MM.1S (cell line): ENCODE measurements around the gene PADI1.

Source experiments
- DNase-seq: peaks from one replicate; pipeline ENCODE4 v3.0.0-alpha.2; 2015
- H2AFZ ChIP-seq: fragments of 300-600 bp; sonication (generic); 2 replicates; pipeline ENCODE4 v1.6.0; 2016; ENCODE audit warnings: antibody characterized with exemption, low read length
- H3F3A ChIP-seq: fragments of 300-600 bp; sonication (generic); 2 replicates; pipeline ENCODE4 v1.6.1; 2016; ENCODE audit warnings: mild to moderate bottlenecking, antibody characterized with exemption, low read length, moderate library complexity, mixed read lengths; ENCODE audit not compliant: insufficient read depth
- H3K27ac ChIP-seq: fragments of 300-600 bp; sonication (generic); 2 replicates; pipeline ENCODE4 v1.5.1; 2016; ENCODE audit warnings: mild to moderate bottlenecking, low read length
- H3K27me3 ChIP-seq: fragments of 300-600 bp; sonication (generic); replicated peaks from 2 replicates; pipeline ENCODE4 v1.6.0; 2016; ENCODE audit warnings: low read length; ENCODE audit not compliant: insufficient read depth
- H3K36me3 ChIP-seq: fragments of 300-600 bp; sonication (generic); replicated peaks from 2 replicates; pipeline ENCODE4 v1.6.1; 2016; ENCODE audit warnings: mild to moderate bottlenecking, low read length, mixed read lengths; ENCODE audit not compliant: insufficient read depth
- H3K4me1 ChIP-seq: fragments of 300-600 bp; sonication (generic); 2 replicates; pipeline ENCODE4 v1.6.1; 2016; ENCODE audit warnings: low read length, mixed read lengths
- H3K4me2 ChIP-seq: fragments of 300-600 bp; sonication (generic); 2 replicates; pipeline ENCODE4 v1.6.0; 2016; ENCODE audit warnings: low read depth, low read length
- H3K4me3 ChIP-seq: fragments of 300-600 bp; sonication (generic); 2 replicates; pipeline ENCODE4 v1.5.1; 2016; ENCODE audit warnings: low read length, mixed read lengths
- H3K79me2 ChIP-seq: fragments of 300-600 bp; sonication (generic); 2 replicates; pipeline ENCODE4 v1.6.1; 2016; ENCODE audit warnings: mixed run types, low read length, mixed read lengths
- H3K9ac ChIP-seq: fragments of 300-600 bp; sonication (generic); 2 replicates; pipeline ENCODE4 v1.6.1; 2016; ENCODE audit warnings: low read length, mixed read lengths
- H3K9me2 ChIP-seq: fragments of 300-600 bp; sonication (generic); replicated peaks from 2 replicates; pipeline ENCODE4 v1.6.1; 2016; ENCODE audit warnings: mild to moderate bottlenecking, low read length, mixed read lengths; ENCODE audit not compliant: insufficient read depth
- H3K9me3 ChIP-seq: fragments of 300-600 bp; sonication (generic); replicated peaks from 2 replicates; pipeline ENCODE4 v1.6.1; 2016; ENCODE audit warnings: mild to moderate bottlenecking, low read length, mixed read lengths; ENCODE audit not compliant: insufficient read depth
- H4K20me1 ChIP-seq: fragments of 300-600 bp; sonication (generic); 2 replicates; pipeline ENCODE4 v1.6.1; 2016; ENCODE audit warnings: mild to moderate bottlenecking, low read length, moderate library complexity, mixed read lengths; ENCODE audit not compliant: insufficient read depth
- CTCF ChIP-seq: fragments of 300-600 bp; sonication (generic); IDR thresholded peaks from 2 replicates; pipeline ENCODE4 v1.5.1; 2016; ENCODE audit warnings: antibody characterized with exemption, low read length, mixed read lengths
- EZH2 ChIP-seq: fragments of 300-600 bp; sonication (generic); optimal IDR thresholded peaks from 2 replicates; pipeline ENCODE3; 2017; ENCODE audit warnings: low read depth, mild to moderate bottlenecking, antibody characterized with exemption, low read length, mixed read lengths
- EZH2phosphoT487 ChIP-seq: fragments of 300-600 bp; sonication (generic); IDR thresholded peaks from 2 replicates; pipeline ENCODE4 v1.6.1; 2018; ENCODE audit warnings: antibody characterized with exemption, low read length

The PADI1 gene

GRCh38 chr1:17217607-17218006, 12.7 kb downstream of the PADI1 start:
- no peaks in the 10 kb centered on the region for H3K9me3 ChIP-seq
- H3F3A ChIP-seq: no peaks in the 10 kb centered on the region
- no peaks in the 10 kb centered on the region for H3K9me2 ChIP-seq
- TF ChIP-seq CTCF (no peak), EZH2phosphoT487 (no peak), EZH2 (no peak)
- no peaks in the 10 kb centered on the region for H4K20me1 ChIP-seq
- no peaks in the 10 kb centered on the region for H3K4me1 ChIP-seq
- H3K4me2 ChIP-seq: no peak overlapping the region
- H3K9ac ChIP-seq: no peak overlapping the region
- H3K27ac ChIP-seq: no peak overlapping the region
- H3K79me2 ChIP-seq: no peaks in the 10 kb centered on the region
- H2AFZ ChIP-seq: no peak overlapping the region
- no peak for DNase-seq
- no peaks in the 10 kb centered on the region for H3K36me3 ChIP-seq
- H3K4me3 ChIP-seq: no peak overlapping the region
- peaks cover 94% of the 10 kb centered on the region for H3K27me3 ChIP-seq

GRCh38 chr1:17218939-17219338, 14.0 kb downstream of the PADI1 start:
- H3K4me3 ChIP-seq: no peak overlapping the region
- H3K27ac ChIP-seq: no peak overlapping the region

GRCh38 chr1:17220287-17220686, 15.4 kb downstream of the PADI1 start:
- DNase-seq: no peak
- Histone ChIP-seq H3K36me3 (no peaks in the 10 kb centered on the region), H3F3A (no peaks in the 10 kb centered on the region), H3K9me3 (no peaks in the 10 kb centered on the region), H3K27ac (no peak overlapping the region), H3K4me2 (no peak overlapping the region), H3K4me1 (no peaks in the 10 kb centered on the region), H4K20me1 (no peaks in the 10 kb centered on the region), H3K27me3 (peaks cover 94% of the 10 kb centered on the region), H3K4me3 (no peak overlapping the region), H3K9me2 (no peaks in the 10 kb centered on the region), H3K79me2 (no peaks in the 10 kb centered on the region), H2AFZ (no peak overlapping the region), H3K9ac (no peak overlapping the region)
- no peak for TF ChIP-seq EZH2
- no peak for TF ChIP-seq EZH2phosphoT487
- no peak for TF ChIP-seq CTCF

More at GRCh38 chr1:17218939-17219338, 14.0 kb downstream of the PADI1 start:
- TF ChIP-seq EZH2: no peak
- TF ChIP-seq CTCF: no peak
- no peak for TF ChIP-seq EZH2phosphoT487
- H2AFZ ChIP-seq: no peak overlapping the region
- no peaks in the 10 kb centered on the region for H3K79me2 ChIP-seq
- no peaks in the 10 kb centered on the region for H3K4me1 ChIP-seq
- DNase-seq: no peak
- no peak overlapping the region for H3K9ac ChIP-seq
- no peaks in the 10 kb centered on the region for H3F3A ChIP-seq
- H3K9me2 ChIP-seq: no peaks in the 10 kb centered on the region
- no peaks in the 10 kb centered on the region for H4K20me1 ChIP-seq
- H3K9me3 ChIP-seq: no peaks in the 10 kb centered on the region
- no peaks in the 10 kb centered on the region for H3K36me3 ChIP-seq
- H3K4me2 ChIP-seq: no peak overlapping the region
- H3K27me3 ChIP-seq: peaks cover 94% of the 10 kb centered on the region
